WTC11 (cell line): ENCODE results near the gene SMARCD2.

ENCODE experiments used
- FOXJ3 ChIP-seq: sonication (generic); formaldehyde crosslinking; IDR thresholded peaks from 2 replicates; pipeline ENCODE4 v1.9.0; 2021; ENCODE audit warnings: missing genetic modification reagents, mild to moderate bottlenecking, borderline replicate concordance
- IRF2 ChIP-seq: sonication (generic); formaldehyde crosslinking; IDR thresholded peaks from 2 replicates; pipeline ENCODE4 v1.8.0; 2022; ENCODE audit warnings: low read depth, missing genetic modification reagents, borderline replicate concordance
- RELA ChIP-seq: sonication (generic); formaldehyde crosslinking; IDR thresholded peaks from 2 replicates; pipeline ENCODE4 v1.8.1; 2022; ENCODE audit warnings: missing genetic modification reagents, mild to moderate bottlenecking, borderline replicate concordance
- RORB ChIP-seq: fragments of 250-450 bp; sonication (Bioruptor Pico); IDR thresholded peaks from 2 replicates; pipeline ENCODE4 v1.9.0; 2021; ENCODE audit warnings: mild to moderate bottlenecking
- SP1 ChIP-seq: sonication (generic); formaldehyde crosslinking; conservative IDR thresholded peaks from 2 replicates; pipeline ENCODE4 v1.8.1; 2022; ENCODE audit warnings: missing genetic modification reagents
- ZNF317 ChIP-seq: sonication (generic); formaldehyde crosslinking; IDR thresholded peaks from 2 replicates; pipeline ENCODE4 v1.8.1; 2023; ENCODE audit warnings: low read depth, mild to moderate bottlenecking, moderate library complexity, missing genetic modification reagents, borderline replicate concordance
- TF ChIP-seq, protein P1 (sequence below): fragments of 200-600 bp; IDR thresholded peaks from 2 replicates; pipeline ENCODE4 v1.8.0; 2022; ENCODE audit warnings: antibody characterized with exemption
- TF ChIP-seq, protein P2 (sequence below): sonication (generic); formaldehyde crosslinking; IDR thresholded peaks from 2 replicates; pipeline ENCODE4 v1.8.0; 2022; ENCODE audit warnings: mild to moderate bottlenecking, missing genetic modification reagents

DNA sequence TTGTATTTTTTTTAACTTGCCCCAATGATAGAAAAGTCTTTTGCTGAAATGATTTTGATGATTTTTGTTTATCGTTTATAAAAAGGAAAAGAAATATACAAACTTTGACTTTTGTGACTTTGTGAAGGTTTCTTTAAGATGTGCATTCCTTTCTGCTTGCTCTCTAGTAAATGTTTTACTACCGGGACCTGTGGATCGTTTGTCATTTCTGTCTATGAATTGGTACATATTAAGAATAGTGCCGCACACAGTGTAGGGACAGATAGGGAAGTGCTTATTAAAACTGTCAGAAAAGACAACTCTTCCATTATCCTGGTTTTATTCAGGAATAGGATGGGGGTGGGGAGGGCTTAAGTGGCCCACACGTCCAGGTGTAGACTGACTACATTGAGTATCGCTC is 23.4 kb downstream of the SMARCD2 start:
- TF ChIP-seq FOXJ3 (CRISPR knock-in tag) (no peak), RORB (CRISPR knock-in tag) (no peak), IRF2 (CRISPR knock-in tag) (no peak), ZNF317 (CRISPR knock-in tag) (no peak), SP1 (CRISPR knock-in tag) (no peak), RELA (CRISPR knock-in tag) (no peak)
- TF ChIP-seq, protein P1, sequence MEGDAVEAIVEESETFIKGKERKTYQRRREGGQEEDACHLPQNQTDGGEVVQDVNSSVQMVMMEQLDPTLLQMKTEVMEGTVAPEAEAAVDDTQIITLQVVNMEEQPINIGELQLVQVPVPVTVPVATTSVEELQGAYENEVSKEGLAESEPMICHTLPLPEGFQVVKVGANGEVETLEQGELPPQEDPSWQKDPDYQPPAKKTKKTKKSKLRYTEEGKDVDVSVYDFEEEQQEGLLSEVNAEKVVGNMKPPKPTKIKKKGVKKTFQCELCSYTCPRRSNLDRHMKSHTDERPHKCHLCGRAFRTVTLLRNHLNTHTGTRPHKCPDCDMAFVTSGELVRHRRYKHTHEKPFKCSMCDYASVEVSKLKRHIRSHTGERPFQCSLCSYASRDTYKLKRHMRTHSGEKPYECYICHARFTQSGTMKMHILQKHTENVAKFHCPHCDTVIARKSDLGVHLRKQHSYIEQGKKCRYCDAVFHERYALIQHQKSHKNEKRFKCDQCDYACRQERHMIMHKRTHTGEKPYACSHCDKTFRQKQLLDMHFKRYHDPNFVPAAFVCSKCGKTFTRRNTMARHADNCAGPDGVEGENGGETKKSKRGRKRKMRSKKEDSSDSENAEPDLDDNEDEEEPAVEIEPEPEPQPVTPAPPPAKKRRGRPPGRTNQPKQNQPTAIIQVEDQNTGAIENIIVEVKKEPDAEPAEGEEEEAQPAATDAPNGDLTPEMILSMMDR: no peak
- TF ChIP-seq, protein P2, sequence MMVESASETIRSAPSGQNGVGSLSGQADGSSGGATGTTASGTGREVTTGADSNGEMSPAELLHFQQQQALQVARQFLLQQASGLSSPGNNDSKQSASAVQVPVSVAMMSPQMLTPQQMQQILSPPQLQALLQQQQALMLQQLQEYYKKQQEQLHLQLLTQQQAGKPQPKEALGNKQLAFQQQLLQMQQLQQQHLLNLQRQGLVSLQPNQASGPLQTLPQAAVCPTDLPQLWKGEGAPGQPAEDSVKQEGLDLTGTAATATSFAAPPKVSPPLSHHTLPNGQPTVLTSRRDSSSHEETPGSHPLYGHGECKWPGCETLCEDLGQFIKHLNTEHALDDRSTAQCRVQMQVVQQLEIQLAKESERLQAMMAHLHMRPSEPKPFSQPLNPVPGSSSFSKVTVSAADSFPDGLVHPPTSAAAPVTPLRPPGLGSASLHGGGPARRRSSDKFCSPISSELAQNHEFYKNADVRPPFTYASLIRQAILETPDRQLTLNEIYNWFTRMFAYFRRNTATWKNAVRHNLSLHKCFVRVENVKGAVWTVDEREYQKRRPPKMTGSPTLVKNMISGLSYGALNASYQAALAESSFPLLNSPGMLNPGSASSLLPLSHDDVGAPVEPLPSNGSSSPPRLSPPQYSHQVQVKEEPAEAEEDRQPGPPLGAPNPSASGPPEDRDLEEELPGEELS: no peak
